Right atrium auricular region (tissue), 2 donors: Measurements from ENCODE around the gene CACNB3. TPM values are rescaled to one million over a fixed set of nuclear protein-coding genes. Genes with fewer than 3 reads are reported as not detected.

Source experiments
- DNase-seq: peaks from one replicate; pipeline ENCODE4 v3.0.0-alpha.2; 2019; ENCODE audit warnings: low spot score
- H3K27ac ChIP-seq, 2 donors: fragments of 200-600 bp; sonication (generic); 1 replicate in 1 of 2; 2 replicates in 1 of 2; pipeline ENCODE4 v1.5.1; 2016 to 2019
- H3K27me3 ChIP-seq, 2 donors: fragments of 200-600 bp; sonication (generic); one replicate each; pipeline versions ENCODE4 v1.5.1 to v1.6.0; 2017 to 2019
- H3K36me3 ChIP-seq: fragments of 200-600 bp; sonication (generic); one replicate; pipeline ENCODE4 v1.5.1; 2016
- H3K4me1 ChIP-seq, 2 donors: fragments of 200-600 bp; sonication (generic); one replicate each; pipeline versions ENCODE4 v1.5.1 to v1.6.0; 2017 to 2019
- H3K4me3 ChIP-seq, 2 donors: fragments of 200-600 bp; sonication (generic); 1 replicate in 1 of 2; 2 replicates in 1 of 2; pipeline ENCODE4 v1.5.1; 2017 to 2019; ENCODE audit warnings: mild to moderate bottlenecking in 1 of 2, moderate library complexity in 1 of 2
- H3K9me3 ChIP-seq, 2 donors: fragments of 200-600 bp; sonication (generic); one replicate each; pipeline ENCODE4 v1.5.1; 2019
- total RNA-seq, 2 donors: library from RNA; depleted of rRNA; stranded (reverse); fragments of >200 nt; gene quantifications; one replicate each; pipeline ENCODE4 v1.1.0, GENCODE V29; 2016
- TF ChIP-seq, protein P1 (sequence below), 2 donors: fragments of 200-600 bp; sonication (generic); IDR thresholded peaks; one replicate each; pipeline ENCODE4 v1.5.1; 2019; ENCODE audit warnings: antibody characterized with exemption in 2 of 2

CACNB3 gene
- total RNA-seq, 2 donors from 2014 or later, result 6.1 to 7.0 TPM

GRCh38 chr12:48800971-48801370, 17.3 kb upstream of the CACNB3 start:
- Histone ChIP-seq H3K4me1 (no peaks in the 10 kb centered on the region), H3K9me3 (no peaks in the 10 kb centered on the region)
- DNase-seq, result no peak

GRCh38 chr12:48803675-48804074, 14.6 kb upstream of the CACNB3 start:
- no peak overlapping the region for H3K27ac ChIP-seq
- no peak overlapping the region for H3K4me3 ChIP-seq
- no peaks in the 10 kb centered on the region for H3K9me3 ChIP-seq
- no peaks in the 10 kb centered on the region for H3K27me3 ChIP-seq
- TF ChIP-seq, protein P1, sequence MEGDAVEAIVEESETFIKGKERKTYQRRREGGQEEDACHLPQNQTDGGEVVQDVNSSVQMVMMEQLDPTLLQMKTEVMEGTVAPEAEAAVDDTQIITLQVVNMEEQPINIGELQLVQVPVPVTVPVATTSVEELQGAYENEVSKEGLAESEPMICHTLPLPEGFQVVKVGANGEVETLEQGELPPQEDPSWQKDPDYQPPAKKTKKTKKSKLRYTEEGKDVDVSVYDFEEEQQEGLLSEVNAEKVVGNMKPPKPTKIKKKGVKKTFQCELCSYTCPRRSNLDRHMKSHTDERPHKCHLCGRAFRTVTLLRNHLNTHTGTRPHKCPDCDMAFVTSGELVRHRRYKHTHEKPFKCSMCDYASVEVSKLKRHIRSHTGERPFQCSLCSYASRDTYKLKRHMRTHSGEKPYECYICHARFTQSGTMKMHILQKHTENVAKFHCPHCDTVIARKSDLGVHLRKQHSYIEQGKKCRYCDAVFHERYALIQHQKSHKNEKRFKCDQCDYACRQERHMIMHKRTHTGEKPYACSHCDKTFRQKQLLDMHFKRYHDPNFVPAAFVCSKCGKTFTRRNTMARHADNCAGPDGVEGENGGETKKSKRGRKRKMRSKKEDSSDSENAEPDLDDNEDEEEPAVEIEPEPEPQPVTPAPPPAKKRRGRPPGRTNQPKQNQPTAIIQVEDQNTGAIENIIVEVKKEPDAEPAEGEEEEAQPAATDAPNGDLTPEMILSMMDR (IDR thresholded peaks at IDR 0.05), result no peak
- H3K4me1 ChIP-seq, result no peaks in the 10 kb centered on the region
- no peak for DNase-seq
- H3K36me3 ChIP-seq, result no peaks in the 10 kb centered on the region

More at GRCh38 chr12:48800971-48801370, 17.3 kb upstream of the CACNB3 start:
- H3K27ac ChIP-seq, result no peak overlapping the region
- TF ChIP-seq, protein P1 (IDR thresholded peaks at IDR 0.05), result no peak
- H3K36me3 ChIP-seq, result no peaks in the 10 kb centered on the region
- H3K27me3 ChIP-seq, result no peaks in the 10 kb centered on the region
- H3K4me3 ChIP-seq, result no peak overlapping the region

GRCh38 chr12:48807981-48808380, 10.3 kb upstream of the CACNB3 start:
- H3K36me3 ChIP-seq, result no peaks in the 10 kb centered on the region
- no peaks in the 10 kb centered on the region for H3K27me3 ChIP-seq
- no peak for DNase-seq
- H3K9me3 ChIP-seq, result no peaks in the 10 kb centered on the region
- no peak overlapping the region for H3K27ac ChIP-seq
- H3K4me1 ChIP-seq, result peaks cover 0 to 7% of the 10 kb centered on the region in 2 donors
- TF ChIP-seq, protein P1 (IDR thresholded peaks at IDR 0.05), result no peak
- H3K4me3 ChIP-seq, result no peak overlapping the region

- TF ChIP-seq, protein P1 (IDR thresholded peaks at IDR 0.05), result no peak
- Histone ChIP-seq H3K4me3 (no peak overlapping the region), H3K4me1 (peaks cover 0 to 25% of the 10 kb centered on the region in 2 donors), H3K27me3 (no peaks in the 10 kb centered on the region), H3K27ac (no peak overlapping the region), H3K36me3 (no peaks in the 10 kb centered on the region), H3K9me3 (no peaks in the 10 kb centered on the region)
- DNase-seq, result no peak
Measured at GRCh38 chr12:48810903-48811431, 7.3 kb upstream of the CACNB3 start.

GRCh38 chr12:48811437-48812090, 6.7 kb upstream of the CACNB3 start:
- no peaks in the 10 kb centered on the region for H3K36me3 ChIP-seq
- peaks cover 0 to 31% of the 10 kb centered on the region in 2 donors for H3K4me1 ChIP-seq

More at GRCh38 chr12:48811437-48812090, 6.7 kb upstream of the CACNB3 start:
- no peak overlapping the region for H3K27ac ChIP-seq
- no peak for DNase-seq
- TF ChIP-seq, protein P1 (IDR thresholded peaks at IDR 0.05), result no peak
- H3K4me3 ChIP-seq, result no peak overlapping the region
- H3K27me3 ChIP-seq, result no peaks in the 10 kb centered on the region
- H3K9me3 ChIP-seq, result no peaks in the 10 kb centered on the region
